Neural cell (in vitro differentiated cells): ENCODE data around the gene CABP7. TPM values are rescaled to one million over a fixed set of nuclear protein-coding genes. Genes with fewer than 3 reads are reported as not detected.

ENCODE experiments used
- H2AFZ ChIP-seq: fragments of 200-600, 300-800 bp; sonication (generic), shearing (Covaris generic); 2 replicates; pipeline ENCODE4 v1.6.0; 2014; ENCODE audit warnings: low read depth, mild to moderate bottlenecking, antibody characterized with exemption, low read length, moderate library complexity
- H3F3A ChIP-seq: fragments of 200-600 bp; shearing (Covaris generic); 2 replicates; pipeline ENCODE4 v1.6.1; 2016; ENCODE audit warnings: mild to moderate bottlenecking, moderate library complexity, mixed read lengths, antibody characterized with exemption, low read length; ENCODE audit not compliant: insufficient read depth, poor library complexity, severe bottlenecking
- H3K27ac ChIP-seq: fragments of 200-600, 300-800 bp; sonication (generic), shearing (Covaris generic); 2 replicates; pipeline ENCODE4 v1.5.1; 2014; ENCODE audit warnings: mild to moderate bottlenecking, low read length, moderate library complexity
- H3K27me3 ChIP-seq: fragments of 300-800, 200-600 bp; sonication (generic), shearing (Covaris generic); 2 replicates; pipeline ENCODE4 v1.6.0; 2014; ENCODE audit warnings: mild to moderate bottlenecking, low read depth, low read length, moderate library complexity; ENCODE audit not compliant: insufficient read depth
- H3K36me3 ChIP-seq: fragments of 300-800, 200-600 bp; sonication (generic), shearing (Covaris generic); 2 replicates; pipeline ENCODE4 v1.5.1; 2014; ENCODE audit warnings: mild to moderate bottlenecking, antibody characterized with exemption, low read length, moderate library complexity; ENCODE audit not compliant: insufficient read depth
- H3K4me2 ChIP-seq: fragments of 300-800, 200-600 bp; sonication (generic), shearing (Covaris generic); 2 replicates; pipeline ENCODE4 v1.6.0; 2014; ENCODE audit warnings: mild to moderate bottlenecking, low read length
- H3K4me3 ChIP-seq: fragments of 300-800, 200-600 bp; sonication (generic), shearing (Covaris generic); 2 replicates; pipeline ENCODE4 v1.5.1; 2014; ENCODE audit warnings: mild to moderate bottlenecking, low read length, moderate library complexity
- H3K79me2 ChIP-seq: fragments of 200-600 bp; shearing (Covaris generic); replicated peaks from 2 replicates; pipeline ENCODE4 v1.6.0; 2014; ENCODE audit warnings: mild to moderate bottlenecking, low read length, moderate library complexity; ENCODE audit not compliant: insufficient read depth
- H3K9ac ChIP-seq: fragments of 300-800, 200-600 bp; sonication (generic), shearing (Covaris generic); 2 replicates; pipeline ENCODE4 v1.6.1; 2016; ENCODE audit warnings: mild to moderate bottlenecking, low read length, mixed read lengths
- H3K9me2 ChIP-seq: fragments of 200-600 bp; shearing (Covaris generic); 2 replicates; pipeline ENCODE4 v1.6.1; 2016; ENCODE audit warnings: mild to moderate bottlenecking, low read length, mixed read lengths; ENCODE audit not compliant: insufficient read depth
- H3K9me3 ChIP-seq: fragments of 200-600, 300-800 bp; sonication (generic), shearing (Covaris generic); 2 replicates; pipeline ENCODE4 v1.6.1; 2016; ENCODE audit warnings: mild to moderate bottlenecking, mixed run types, low read length, moderate library complexity, mixed read lengths
- H4K20me1 ChIP-seq: fragments of 200-600 bp; shearing (Covaris generic); 2 replicates; pipeline ENCODE4 v1.6.1; 2016; ENCODE audit warnings: mild to moderate bottlenecking, mixed run types; ENCODE audit not compliant: insufficient read depth
- EP300 ChIP-seq: fragments of 450-650 bp; conservative IDR thresholded peaks from 2 replicates; pipeline ENCODE4 v1.6.1; 2014; ENCODE audit warnings: antibody characterized with exemption, mild to moderate bottlenecking, moderate library complexity; ENCODE audit not compliant: poor library complexity, severe bottlenecking
- EZH2 ChIP-seq: fragments of 200-600, 300-800 bp; shearing (Covaris generic), sonication (generic); IDR thresholded peaks from 2 replicates; pipeline ENCODE4 v1.6.1; 2014; ENCODE audit warnings: antibody characterized with exemption, low read length, borderline replicate concordance, mild to moderate bottlenecking; ENCODE audit not compliant: insufficient read depth, poor library complexity, severe bottlenecking
- RAD21 ChIP-seq: fragments of 450-650 bp; conservative IDR thresholded peaks from 2 replicates; pipeline ENCODE4 v1.6.1; 2014; ENCODE audit warnings: antibody characterized with exemption, mild to moderate bottlenecking, moderate library complexity
- REST ChIP-seq: IDR thresholded peaks from 2 replicates; pipeline ENCODE4 v1.6.1; 2012; ENCODE audit warnings: borderline replicate concordance
- polyA plus RNA-seq: library from polyadenylated mRNA; depleted of rRNA; stranded (reverse); fragments of >200 nt; gene quantifications from 2 replicates; pipeline ENCODE4 v1.2.3, GENCODE V29; 2014

The CABP7 gene
- polyA plus RNA-seq, 1 donor from 2014 or later, result 0.67 TPM

- no peak overlapping the region for H3K9ac ChIP-seq
- no peaks in the 10 kb centered on the region for H3K79me2 ChIP-seq
- no peaks in the 10 kb centered on the region for H4K20me1 ChIP-seq
- no peak overlapping the region for H2AFZ ChIP-seq
- no peak overlapping the region for H3K4me2 ChIP-seq
- H3K4me3 ChIP-seq, result no peak overlapping the region
- H3K9me3 ChIP-seq, result no peaks in the 10 kb centered on the region
- no peaks in the 10 kb centered on the region for H3F3A ChIP-seq
- no peak overlapping the region for H3K27ac ChIP-seq
- H3K27me3 ChIP-seq, result peaks cover 20% of the 10 kb centered on the region
- no peak for TF ChIP-seq EZH2
- TF ChIP-seq RAD21, result no peak
- TF ChIP-seq REST, result no peak
- TF ChIP-seq EP300, result no peak
- H3K9me2 ChIP-seq, result no peaks in the 10 kb centered on the region
- H3K36me3 ChIP-seq, result no peaks in the 10 kb centered on the region
Measured at GRCh38 chr22:29715705-29716104, 4.1 kb upstream of the CABP7 start.

- Histone ChIP-seq H3K36me3 (no peaks in the 10 kb centered on the region), H3K4me2 (no peak overlapping the region), H3K79me2 (no peaks in the 10 kb centered on the region), H3K27ac (no peak overlapping the region), H3K4me3 (no peak overlapping the region), H2AFZ (no peak overlapping the region), H3K27me3 (peaks cover 32% of the 10 kb centered on the region), H3F3A (no peaks in the 10 kb centered on the region), H3K9me3 (no peaks in the 10 kb centered on the region), H4K20me1 (no peaks in the 10 kb centered on the region), H3K9ac (no peak overlapping the region), H3K9me2 (no peaks in the 10 kb centered on the region)
- TF ChIP-seq EZH2 (no peak), REST (peak; percentile 70)
Measured at GRCh38 chr22:29716814-29717545, 2.8 kb upstream of the CABP7 start.

GRCh38 chr22:29717789-29718188, 2.0 kb upstream of the CABP7 start:
- Histone ChIP-seq H3K9me3 (no peaks in the 10 kb centered on the region), H2AFZ (no peak overlapping the region), H4K20me1 (no peaks in the 10 kb centered on the region), H3F3A (no peaks in the 10 kb centered on the region), H3K4me2 (no peak overlapping the region), H3K79me2 (no peaks in the 10 kb centered on the region), H3K4me3 (no peak overlapping the region), H3K36me3 (no peaks in the 10 kb centered on the region), H3K27ac (no peak overlapping the region), H3K27me3 (peaks cover 38% of the 10 kb centered on the region), H3K9ac (no peak overlapping the region), H3K9me2 (no peaks in the 10 kb centered on the region)
- no peak for TF ChIP-seq RAD21
